ENCODE data around the gene VWA5B1.
A peak's percentile ranks its signal among the peaks of the same experiment; 100 is the strongest.
"Not testable (repeated sequence)": the region's sequence is repeated elsewhere in the genome, so short reads cannot be mapped to it uniquely, and the experiment has no call there.

VWA5B1 gene

GRCh38 chr1:20280341-20280740 is 10.3 kb upstream of the VWA5B1 start:
- peak; percentile 78 for DNase-seq

GRCh38 chr1:20280906-20281305 is 9.8 kb upstream of the VWA5B1 start:
- no peak for DNase-seq

GRCh38 chr1:20281801-20282200 is 8.9 kb upstream of the VWA5B1 start:
- DNase-seq: peak; percentile 92

GRCh38 chr1:20282533-20282932 is 8.1 kb upstream of the VWA5B1 start:
- no peak for DNase-seq

GRCh38 chr1:20284046-20284445 is 6.6 kb upstream of the VWA5B1 start:
- DNase-seq: no peak

GRCh38 chr1:20284625-20285024 is 6.0 kb upstream of the VWA5B1 start:
- no peak for DNase-seq

GRCh38 chr1:20285510-20285909 is 5.2 kb upstream of the VWA5B1 start:
- no peak for DNase-seq

- not testable (repeated sequence) for DNase-seq
These were observed 3.0 kb upstream of the VWA5B1 start for GRCh38 chr1:20287696-20288095.

GRCh38 chr1:20291645-20292084 is 990 bp downstream of the VWA5B1 start:
- DNase-seq: no peak

- DNase-seq: no peak
These were observed 8.0 kb downstream of the VWA5B1 start for GRCh38 chr1:20298626-20299025.

GRCh38 chr1:20301463-20302107 is 10.9 kb downstream of the VWA5B1 start:
- DNase-seq: peak; percentile 13

GRCh38 chr1:20302108-20302471 is 11.4 kb downstream of the VWA5B1 start:
- DNase-seq: peak; percentile 20

- DNase-seq: no peak
These were observed 16.4 kb downstream of the VWA5B1 start for GRCh38 chr1:20307026-20307425.

- no peak for DNase-seq
These were observed 17.9 kb downstream of the VWA5B1 start for GRCh38 chr1:20308569-20308968.

GRCh38 chr1:20311289-20311688 is 20.6 kb downstream of the VWA5B1 start:
- no peak for DNase-seq

GRCh38 chr1:20312310-20312709 is 21.6 kb downstream of the VWA5B1 start:
- DNase-seq: no peak

- DNase-seq: no peak
These were observed 22.1 kb downstream of the VWA5B1 start for GRCh38 chr1:20312818-20313217.

- no peak for DNase-seq
These were observed 26.8 kb downstream of the VWA5B1 start for GRCh38 chr1:20317471-20317870.

- DNase-seq: no peak
These were observed 27.8 kb downstream of the VWA5B1 start for GRCh38 chr1:20318521-20318920.

- peak; percentile 46 for DNase-seq
These were observed 28.3 kb downstream of the VWA5B1 start for GRCh38 chr1:20318971-20319370.

- DNase-seq: no peak
These were observed 29.0 kb downstream of the VWA5B1 start for GRCh38 chr1:20319456-20320220.

GRCh38 chr1:20320704-20321103 is 30.0 kb downstream of the VWA5B1 start:
- no peak for DNase-seq

GRCh38 chr1:20321573-20321972 is 30.9 kb downstream of the VWA5B1 start:
- no peak for DNase-seq

- no peak for DNase-seq
These were observed 31.6 kb downstream of the VWA5B1 start for GRCh38 chr1:20322081-20322824.

All from EL (cell line).